Measurements from ENCODE around the gene CDKAL1.

The CDKAL1 gene

GRCh38 chr6:20533746-20534294, 437 bp upstream of the CDKAL1 start:
- ChIA-PET CTCF (no interaction called here), POLR2A (interaction anchor here (0.6 to 1.0 kb wide), 4 partner anchors 11 to 129 kb away, joined by 3 to 6 read pairs (median 4); no protein-coding TSS in a partner anchor)
- no peak for DNase-seq (ENCODE audit: extremely low spot score)
- TF ChIP-seq HDGF (IDR thresholded peaks at IDR 0.05; ENCODE audit: borderline replicate concordance) (no peak), LEF1 (IDR thresholded peaks at IDR 0.05; ENCODE audit: borderline replicate concordance) (no peak), FOXM1 (IDR thresholded peaks at IDR 0.05; ENCODE audit: borderline replicate concordance) (no peak), SP1 (IDR thresholded peaks at IDR 0.05) (no peak), TARDBP (IDR thresholded peaks at IDR 0.05) (no peak), PKNOX1 (IDR thresholded peaks at IDR 0.05) (no peak), ARNT (IDR thresholded peaks at IDR 0.05) (no peak), FOXA1 (IDR thresholded peaks at IDR 0.05) (no peak), CTBP1 (IDR thresholded peaks at IDR 0.05; ENCODE audit: borderline replicate concordance) (no peak), FOXK2 (IDR thresholded peaks at IDR 0.05) (no peak), ELF4 (IDR thresholded peaks at IDR 0.05) (no peak), BHLHE40 (IDR thresholded peaks at IDR 0.05; ENCODE audit: borderline replicate concordance) (no peak), SUZ12 (IDR thresholded peaks at IDR 0.05) (no peak), NFRKB (IDR thresholded peaks at IDR 0.05) (no peak), ZNF384 (IDR thresholded peaks at IDR 0.05) (no peak), L3MBTL2 (conservative IDR thresholded peaks at IDR 0.05) (no peak)

GRCh38 chr6:20538131-20538662, 3.9 kb downstream of the CDKAL1 start:
- ChIA-PET POLR2A (no interaction called here), CTCF (interaction anchor here (0.7 kb wide), 1 partner anchor 243 kb away, joined by 3 read pairs; no protein-coding TSS in a partner anchor)
- no peak for DNase-seq (ENCODE audit: extremely low spot score)
- TF ChIP-seq ZNF384 (IDR thresholded peaks at IDR 0.05) = no peak
- no peak for TF ChIP-seq SUZ12 (IDR thresholded peaks at IDR 0.05)
- no peak for TF ChIP-seq PKNOX1 (IDR thresholded peaks at IDR 0.05)
- no peak for TF ChIP-seq BHLHE40 (IDR thresholded peaks at IDR 0.05; ENCODE audit: borderline replicate concordance)
- TF ChIP-seq FOXK2 (IDR thresholded peaks at IDR 0.05) = no peak
- no peak for TF ChIP-seq CTBP1 (IDR thresholded peaks at IDR 0.05; ENCODE audit: borderline replicate concordance)
- no peak for TF ChIP-seq HDGF (IDR thresholded peaks at IDR 0.05; ENCODE audit: borderline replicate concordance)
- no peak for TF ChIP-seq LEF1 (IDR thresholded peaks at IDR 0.05; ENCODE audit: borderline replicate concordance)
- TF ChIP-seq NFRKB (IDR thresholded peaks at IDR 0.05) = no peak
- TF ChIP-seq TARDBP (IDR thresholded peaks at IDR 0.05) = no peak
- TF ChIP-seq FOXA1 (IDR thresholded peaks at IDR 0.05) = no peak
- TF ChIP-seq ELF4 (IDR thresholded peaks at IDR 0.05) = no peak
- no peak for TF ChIP-seq FOXM1 (IDR thresholded peaks at IDR 0.05; ENCODE audit: borderline replicate concordance)
- no peak for TF ChIP-seq L3MBTL2 (conservative IDR thresholded peaks at IDR 0.05)

GRCh38 chr6:20538907-20539306, 4.7 kb downstream of the CDKAL1 start:
- CTCF ChIA-PET = no interaction called here
- DNase-seq (ENCODE audit: extremely low spot score) = no peak
- TF ChIP-seq LEF1 (IDR thresholded peaks at IDR 0.05; ENCODE audit: borderline replicate concordance) (no peak), SP1 (IDR thresholded peaks at IDR 0.05) (no peak), L3MBTL2 (conservative IDR thresholded peaks at IDR 0.05) (no peak), HDGF (IDR thresholded peaks at IDR 0.05; ENCODE audit: borderline replicate concordance) (no peak), CTBP1 (IDR thresholded peaks at IDR 0.05; ENCODE audit: borderline replicate concordance) (no peak), FOXM1 (IDR thresholded peaks at IDR 0.05; ENCODE audit: borderline replicate concordance) (no peak)
- POLR2A ChIA-PET = no interaction called here

GRCh38 chr6:20539387-20539786, 5.1 kb downstream of the CDKAL1 start:
- DNase-seq (ENCODE audit: extremely low spot score) = no peak
- ChIA-PET CTCF (no interaction called here), POLR2A (no interaction called here)
- TF ChIP-seq FOXK2 (IDR thresholded peaks at IDR 0.05) = no peak
- TF ChIP-seq SUZ12 (IDR thresholded peaks at IDR 0.05) = no peak
- TF ChIP-seq ZNF384 (IDR thresholded peaks at IDR 0.05) = no peak
- no peak for TF ChIP-seq FOXM1 (IDR thresholded peaks at IDR 0.05; ENCODE audit: borderline replicate concordance)
- TF ChIP-seq BHLHE40 (IDR thresholded peaks at IDR 0.05; ENCODE audit: borderline replicate concordance) = no peak
- TF ChIP-seq PKNOX1 (IDR thresholded peaks at IDR 0.05) = no peak
- no peak for TF ChIP-seq LEF1 (IDR thresholded peaks at IDR 0.05; ENCODE audit: borderline replicate concordance)
- no peak for TF ChIP-seq TARDBP (IDR thresholded peaks at IDR 0.05)
- TF ChIP-seq FOXA1 (IDR thresholded peaks at IDR 0.05) = no peak
- no peak for TF ChIP-seq CTBP1 (IDR thresholded peaks at IDR 0.05; ENCODE audit: borderline replicate concordance)
- TF ChIP-seq L3MBTL2 (conservative IDR thresholded peaks at IDR 0.05) = no peak
- TF ChIP-seq ELF4 (IDR thresholded peaks at IDR 0.05) = no peak
- no peak for TF ChIP-seq NFRKB (IDR thresholded peaks at IDR 0.05)
- no peak for TF ChIP-seq SP1 (IDR thresholded peaks at IDR 0.05)
- TF ChIP-seq HDGF (IDR thresholded peaks at IDR 0.05; ENCODE audit: borderline replicate concordance) = no peak
- no peak for TF ChIP-seq ARNT (IDR thresholded peaks at IDR 0.05)

- DNase-seq (ENCODE audit: extremely low spot score) = peak; percentile 28
- ChIA-PET CTCF (no interaction called here), POLR2A (no interaction called here)
- no peak for TF ChIP-seq CTBP1 (IDR thresholded peaks at IDR 0.05; ENCODE audit: borderline replicate concordance)
- TF ChIP-seq TARDBP (IDR thresholded peaks at IDR 0.05) = no peak
- TF ChIP-seq SP1 (IDR thresholded peaks at IDR 0.05) = no peak
- TF ChIP-seq PKNOX1 (IDR thresholded peaks at IDR 0.05) = no peak
- no peak for TF ChIP-seq FOXA1 (IDR thresholded peaks at IDR 0.05)
- no peak for TF ChIP-seq FOXK2 (IDR thresholded peaks at IDR 0.05)
- TF ChIP-seq NFRKB (IDR thresholded peaks at IDR 0.05) = no peak
- TF ChIP-seq L3MBTL2 (conservative IDR thresholded peaks at IDR 0.05) = no peak
- no peak for TF ChIP-seq ZNF384 (IDR thresholded peaks at IDR 0.05)
- TF ChIP-seq LEF1 (IDR thresholded peaks at IDR 0.05; ENCODE audit: borderline replicate concordance) = no peak
- no peak for TF ChIP-seq SUZ12 (IDR thresholded peaks at IDR 0.05)
- no peak for TF ChIP-seq HDGF (IDR thresholded peaks at IDR 0.05; ENCODE audit: borderline replicate concordance)
- no peak for TF ChIP-seq BHLHE40 (IDR thresholded peaks at IDR 0.05; ENCODE audit: borderline replicate concordance)
- TF ChIP-seq ARNT (IDR thresholded peaks at IDR 0.05) = no peak
- no peak for TF ChIP-seq ELF4 (IDR thresholded peaks at IDR 0.05)
- no peak for TF ChIP-seq FOXM1 (IDR thresholded peaks at IDR 0.05; ENCODE audit: borderline replicate concordance)
These were observed 6.4 kb downstream of the CDKAL1 start for GRCh38 chr6:20540683-20541082.
